GM12875 (cell line): Measurements from ENCODE around the gene RABGAP1L.

Experiments used
- H3K4me3 ChIP-seq: one replicate; pipeline ENCODE4 v1.5.1; 2011; ENCODE audit warnings: low read depth, low read length, control low read depth
- TF ChIP-seq, protein P1 (sequence below): IDR thresholded peaks from 2 replicates; pipeline ENCODE4 v1.5.1; 2011; ENCODE audit warnings: low read depth, mild to moderate bottlenecking, control low read depth, inconsistent platforms, low read length, moderate library complexity, borderline replicate concordance; ENCODE audit not compliant: insufficient read depth

The RABGAP1L gene

DNA sequence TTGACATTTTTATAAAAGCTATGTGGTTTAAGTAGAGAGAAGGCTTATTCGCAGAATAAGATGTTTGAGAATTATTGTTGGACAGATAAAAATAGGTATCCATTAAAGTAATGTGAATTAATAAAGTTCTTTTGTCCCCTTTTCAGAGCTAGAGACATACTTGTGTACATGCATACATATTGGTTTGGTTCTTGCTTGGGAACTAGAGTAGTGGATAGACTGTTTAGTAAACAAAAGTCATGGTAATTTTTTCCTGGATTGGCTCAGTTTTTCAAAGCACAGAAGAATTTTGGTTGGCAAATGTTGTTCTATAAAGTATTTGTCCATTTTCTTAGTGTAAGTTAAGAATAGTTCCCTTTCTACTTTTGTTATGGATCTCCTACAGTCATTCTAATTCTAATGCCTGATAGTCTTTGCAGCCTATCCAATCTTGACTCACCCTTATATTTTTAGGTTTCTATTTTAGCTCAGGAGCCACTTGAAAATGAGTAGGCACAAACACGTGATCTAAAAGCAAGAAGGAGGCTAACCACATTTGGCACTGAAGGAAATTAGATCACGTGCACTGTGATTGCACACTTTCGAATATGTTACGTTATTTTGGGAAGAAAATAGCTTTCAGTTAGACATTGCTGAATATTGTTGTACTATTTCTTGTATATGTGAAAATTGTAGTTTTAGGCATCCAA is 47.0 kb downstream of the RABGAP1L start:
- TF ChIP-seq, protein P1, sequence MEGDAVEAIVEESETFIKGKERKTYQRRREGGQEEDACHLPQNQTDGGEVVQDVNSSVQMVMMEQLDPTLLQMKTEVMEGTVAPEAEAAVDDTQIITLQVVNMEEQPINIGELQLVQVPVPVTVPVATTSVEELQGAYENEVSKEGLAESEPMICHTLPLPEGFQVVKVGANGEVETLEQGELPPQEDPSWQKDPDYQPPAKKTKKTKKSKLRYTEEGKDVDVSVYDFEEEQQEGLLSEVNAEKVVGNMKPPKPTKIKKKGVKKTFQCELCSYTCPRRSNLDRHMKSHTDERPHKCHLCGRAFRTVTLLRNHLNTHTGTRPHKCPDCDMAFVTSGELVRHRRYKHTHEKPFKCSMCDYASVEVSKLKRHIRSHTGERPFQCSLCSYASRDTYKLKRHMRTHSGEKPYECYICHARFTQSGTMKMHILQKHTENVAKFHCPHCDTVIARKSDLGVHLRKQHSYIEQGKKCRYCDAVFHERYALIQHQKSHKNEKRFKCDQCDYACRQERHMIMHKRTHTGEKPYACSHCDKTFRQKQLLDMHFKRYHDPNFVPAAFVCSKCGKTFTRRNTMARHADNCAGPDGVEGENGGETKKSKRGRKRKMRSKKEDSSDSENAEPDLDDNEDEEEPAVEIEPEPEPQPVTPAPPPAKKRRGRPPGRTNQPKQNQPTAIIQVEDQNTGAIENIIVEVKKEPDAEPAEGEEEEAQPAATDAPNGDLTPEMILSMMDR: no peak
- no peak overlapping the region for H3K4me3 ChIP-seq

DNA sequence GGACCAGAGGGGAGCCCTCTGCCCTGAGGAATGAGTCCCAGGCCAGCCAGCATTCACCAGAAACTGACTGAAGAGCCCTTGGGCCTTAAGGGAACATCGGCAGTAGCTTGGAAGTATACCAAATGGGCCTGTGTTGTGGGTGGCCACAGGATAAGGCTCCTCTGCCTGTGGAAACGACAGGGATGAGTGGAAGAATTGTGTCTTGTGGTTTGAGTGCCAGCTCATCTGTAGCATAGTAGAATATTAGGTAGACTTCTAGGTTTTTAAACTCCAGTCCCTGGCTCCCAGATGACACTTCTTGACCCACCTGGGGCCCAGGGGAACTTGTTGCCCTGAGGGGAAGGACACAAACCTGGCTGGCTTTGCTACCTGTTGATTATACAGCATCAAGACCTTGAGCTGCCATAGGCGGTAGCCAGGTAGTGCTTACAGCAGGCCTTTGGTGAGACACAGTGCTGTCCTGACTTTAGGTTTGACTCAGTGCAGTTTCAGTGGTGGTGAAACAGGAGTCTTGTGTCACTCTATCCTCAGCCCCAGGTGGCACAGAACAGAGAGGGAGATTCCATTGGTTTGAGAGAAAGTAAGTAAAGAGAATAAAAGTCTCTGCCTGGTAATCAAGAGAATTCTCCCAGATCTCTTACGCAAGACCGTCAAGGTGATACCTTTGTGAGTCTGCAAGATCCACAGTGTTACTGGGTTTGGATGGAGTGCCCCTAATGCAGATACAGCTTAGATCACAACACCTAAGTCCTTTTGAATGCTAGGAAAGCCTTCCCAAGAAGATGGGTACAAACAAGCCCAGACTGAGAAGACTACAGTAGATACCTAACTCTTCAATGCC is 50.2 kb downstream of the RABGAP1L start:
- H3K4me3 ChIP-seq: no peak overlapping the region
- TF ChIP-seq, protein P1: no peak

DNA sequence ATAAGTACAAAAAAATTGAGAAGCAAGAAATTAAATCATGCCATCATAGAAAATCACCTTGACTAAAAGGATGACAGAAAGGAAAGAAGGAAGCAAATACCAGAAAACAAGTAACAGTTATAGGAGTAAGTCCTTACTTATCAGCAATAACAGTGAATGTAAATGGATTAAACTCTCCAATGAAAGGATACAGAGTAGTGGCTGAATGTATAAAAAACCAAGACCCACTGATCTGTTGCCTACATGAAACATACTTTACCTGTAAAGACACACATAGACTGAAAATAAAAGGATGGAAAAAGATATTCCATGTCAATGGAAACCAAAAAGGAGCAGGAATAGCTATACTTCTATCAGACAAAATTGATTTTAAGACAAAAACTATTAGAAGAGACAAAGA is 52.2 kb downstream of the RABGAP1L start:
- TF ChIP-seq, protein P1: no peak

DNA sequence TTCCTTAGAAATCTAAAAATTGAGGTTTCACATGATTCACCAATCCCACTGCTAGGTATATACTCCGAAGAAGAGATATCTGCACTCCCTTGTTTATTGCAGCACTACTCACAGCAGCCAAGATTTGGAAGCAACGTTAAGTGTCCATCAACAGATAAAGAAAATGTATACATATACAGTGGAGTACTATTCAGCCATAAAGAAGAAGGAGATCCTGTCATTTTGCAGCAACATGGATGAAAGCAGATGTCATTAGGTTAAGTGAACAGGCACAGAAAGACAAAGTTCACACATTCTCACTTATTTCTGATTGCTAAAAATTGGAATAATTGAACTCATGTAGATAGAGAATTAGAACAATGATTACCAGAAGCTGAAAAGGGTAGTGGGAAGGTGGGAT is 56.4 kb downstream of the RABGAP1L start:
- H3K4me3 ChIP-seq: no peak overlapping the region
- TF ChIP-seq, protein P1: no peak

More for the DNA sequence above, 52.2 kb downstream of the RABGAP1L start:
- no peak overlapping the region for H3K4me3 ChIP-seq

DNA sequence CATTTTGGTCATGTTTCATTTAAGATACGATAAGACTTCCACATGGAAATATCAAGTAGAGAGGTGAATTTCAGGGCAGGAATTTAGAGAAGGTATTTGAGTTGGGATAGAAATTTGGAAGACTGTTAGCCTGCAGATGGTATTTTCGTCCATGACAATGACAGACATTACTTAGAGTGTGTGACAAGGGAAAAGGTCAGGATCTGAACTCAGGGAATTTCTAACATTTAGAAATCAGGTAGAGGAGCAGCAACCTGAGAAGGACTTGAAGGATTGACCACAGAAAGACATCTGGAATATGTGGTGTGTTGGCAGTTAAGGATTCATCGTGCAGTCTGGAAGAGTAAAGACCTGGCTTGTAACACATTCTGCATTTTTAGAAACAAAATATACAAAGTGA is 57.9 kb downstream of the RABGAP1L start:
- no peak overlapping the region for H3K4me3 ChIP-seq

DNA sequence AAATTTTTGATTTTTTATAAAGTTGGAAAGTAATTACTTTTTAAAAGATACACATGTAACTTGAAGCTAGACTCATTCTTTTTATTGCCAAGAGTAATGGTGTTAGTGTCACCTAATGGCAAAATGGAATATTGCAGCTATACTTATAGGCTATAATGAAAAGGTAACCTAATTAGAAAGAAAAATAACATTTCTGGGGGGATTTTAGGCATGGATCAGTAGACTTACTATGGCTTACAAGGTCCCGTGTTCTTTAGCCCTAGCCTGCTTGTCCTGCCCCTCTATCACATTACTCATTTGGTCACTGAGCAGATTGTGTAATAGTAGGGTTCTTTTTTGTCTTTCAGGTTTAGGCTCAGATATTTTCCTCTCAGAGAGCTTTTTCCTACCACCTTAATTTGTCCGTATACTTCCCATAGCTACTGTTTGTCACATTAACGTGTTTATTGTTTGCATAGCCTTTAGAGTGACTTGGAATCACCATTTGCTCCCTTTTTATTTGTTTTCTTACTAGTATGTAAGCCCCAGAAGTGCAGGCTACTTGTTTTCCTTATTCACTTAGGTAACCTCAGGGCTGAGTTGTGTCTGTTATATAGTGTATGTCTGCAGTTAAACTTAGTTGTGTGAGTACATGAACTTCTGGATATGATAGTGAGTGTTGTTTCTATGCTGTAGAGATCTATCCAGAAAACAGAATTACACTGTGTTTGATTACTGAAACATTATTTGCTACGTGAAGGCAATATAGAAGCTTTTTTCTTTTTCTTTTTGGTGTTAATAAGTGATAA is 58.7 kb downstream of the RABGAP1L start:
- TF ChIP-seq, protein P1: peak; percentile 21; the same call in 1 of the 2 replicates
- H3K4me3 ChIP-seq: no peak overlapping the region

More for the DNA sequence above, 57.9 kb downstream of the RABGAP1L start:
- TF ChIP-seq, protein P1: no peak
